HepG2 (cell line): ENCODE results near the gene SPANXN4. TPM values are rescaled to one million over a fixed set of nuclear protein-coding genes. Genes with fewer than 3 reads are reported as not detected.

Source experiments
- ATAC-seq: fragments of 200-7000 bp; cut with Tn5 transposase; 3 replicates; pipeline ENCODE4 v1.9.1; 2020; ENCODE audit warnings: mild to moderate bottlenecking, moderate library complexity
- BruUV-seq: library from RNA; stranded (reverse); fragments of 400-500 nt; replicated peaks from 2 replicates; lab custom pipeline; 2021; lab: Mats Ljungman, UMichigan
- CTCF ChIA-PET: fragments of 300-600 bp; formaldehyde crosslinking; extraction: SDS; loops from one replicate; lab custom pipeline; 2021; ENCODE audit warnings: low total read pairs, inconsistent platforms, low intra/inter-chr PET ratio; lab: Yijun Ruan, JAX
- POLR2A ChIA-PET: fragments of 350-600 bp; sonication (Branson Sonifier 250); formaldehyde crosslinking; loops from one replicate; lab custom pipeline; 2020; ENCODE audit warnings: antibody characterized with exemption, inconsistent platforms; lab: Yijun Ruan, JAX
- DNase-seq: peaks from one replicate; pipeline ENCODE4 v3.0.0-alpha.2; 2015; ENCODE audit warnings: low spot score
- FAIRE-seq: peaks from 3 replicates; lab custom pipeline; 2011; peaks lifted over from hg19 to GRCh38; lab: Jason Lieb, UNC
- H2AFZ ChIP-seq: one replicate; pipeline ENCODE4 v1.6.1; 2011; ENCODE audit warnings: low read length, inconsistent platforms
- H3K27ac ChIP-seq: fragments of 300-600 bp; 3 replicates; pipeline ENCODE4 v1.8.0; 2011; ENCODE audit warnings: mixed run types, mild to moderate bottlenecking, mixed read lengths, low read length, inconsistent platforms; ENCODE audit not compliant: insufficient read depth; ENCODE audit errors: extremely low read length
- H3K27me3 ChIP-seq, 2 experiments: fragments of 200-600 bp in 1 of 2; 2 replicates in 1 of 2; 3 replicates in 1 of 2; pipeline versions ENCODE4 v1.6.0 to v1.8.0; 2011; ENCODE audit warnings: low read length in 2 of 2, mild to moderate bottlenecking in 2 of 2, moderate library complexity in 2 of 2, inconsistent platforms in 1 of 2; ENCODE audit not compliant: insufficient read depth in 2 of 2, control insufficient read depth in 1 of 2
- H3K36me3 ChIP-seq, 2 experiments: fragments of 200-600 bp in 1 of 2; replicated peaks in 1 of 2; 2 replicates in 1 of 2; 3 replicates in 1 of 2; pipeline versions ENCODE4 v1.5.1 to v1.8.0; 2011; ENCODE audit warnings: low read length in 2 of 2, inconsistent platforms in 1 of 2; ENCODE audit not compliant: insufficient read depth in 2 of 2, control insufficient read depth in 1 of 2
- H3K4me1 ChIP-seq: 2 replicates; pipeline ENCODE4 v1.5.1; 2012; ENCODE audit warnings: low read length, inconsistent platforms; ENCODE audit not compliant: insufficient read depth
- H3K4me2 ChIP-seq: 2 replicates; pipeline ENCODE4 v1.6.0; 2011; ENCODE audit warnings: low read depth, low read length, inconsistent platforms
- H3K4me3 ChIP-seq, 3 experiments: fragments of 200-600 bp in 1 of 3; sonication (generic), shearing (Covaris generic) in 1 of 3; replicated peaks in 1 of 3; 2 replicates each; pipeline ENCODE4 v1.5.1; 2011 to 2016; ENCODE audit warnings: low read length in 3 of 3, inconsistent platforms in 2 of 3, low read depth in 2 of 3, mild to moderate bottlenecking in 2 of 3, control low read depth in 1 of 3, mixed read lengths in 1 of 3; ENCODE audit not compliant: insufficient read depth in 1 of 3
- H3K79me2 ChIP-seq: one replicate; pipeline ENCODE4 v1.6.1; 2011; ENCODE audit warnings: low read length, inconsistent platforms; ENCODE audit not compliant: insufficient read depth
- H3K9ac ChIP-seq: 2 replicates; pipeline ENCODE4 v1.6.0; 2011; ENCODE audit warnings: mild to moderate bottlenecking, low read depth, low read length, inconsistent platforms; ENCODE audit not compliant: insufficient read depth
- H3K9me3 ChIP-seq: 2 replicates; pipeline ENCODE4 v1.5.1; 2012; ENCODE audit warnings: mild to moderate bottlenecking, low read length
- H4K20me1 ChIP-seq: 2 replicates; pipeline ENCODE4 v1.6.0; 2011; ENCODE audit warnings: inconsistent platforms, mild to moderate bottlenecking, low read length, moderate library complexity; ENCODE audit not compliant: insufficient read depth
- E2F1 ChIP-seq: sonication (generic); formaldehyde crosslinking; IDR thresholded peaks from 2 replicates; pipeline ENCODE4 v1.5.0; 2020; ENCODE audit warnings: missing genetic modification reagents
- HMGXB3 ChIP-seq: sonication (generic); formaldehyde crosslinking; IDR thresholded peaks from 2 replicates; pipeline ENCODE4 v1.4.0; 2020; ENCODE audit warnings: missing genetic modification reagents, borderline replicate concordance
- HNRNPUL1 ChIP-seq: fragments of 200-400 bp; formaldehyde crosslinking; IDR thresholded peaks from 2 replicates; pipeline ENCODE4 v1.6.1; 2017; ENCODE audit warnings: low read depth, mild to moderate bottlenecking, low read length, moderate library complexity
- LCORL ChIP-seq, 2 experiments: fragments of 450-650 bp in 1 of 2; sonication (generic) in 1 of 2; formaldehyde crosslinking in 1 of 2; IDR thresholded peaks; 2 replicates each; pipeline versions ENCODE4 v1.5.0 to v1.6.1; 2017 to 2020; ENCODE audit warnings: antibody characterized with exemption in 1 of 2, missing genetic modification reagents in 1 of 2
- NFATC3 ChIP-seq: sonication (generic); formaldehyde crosslinking; IDR thresholded peaks from 2 replicates; pipeline ENCODE4 v1.5.1; 2020; ENCODE audit warnings: mild to moderate bottlenecking, missing genetic modification reagents
- PREB ChIP-seq: sonication (generic); formaldehyde crosslinking; IDR thresholded peaks from 2 replicates; pipeline ENCODE4 v1.4.0; 2020; ENCODE audit warnings: missing genetic modification reagents
- RNF2 ChIP-seq: fragments of 450-650 bp; conservative IDR thresholded peaks from 2 replicates; pipeline ENCODE4 v1.6.1; 2016; ENCODE audit warnings: low read depth
- TEF ChIP-seq: sonication (generic); formaldehyde crosslinking; IDR thresholded peaks from 2 replicates; pipeline ENCODE4 v1.5.0; 2020; ENCODE audit warnings: missing genetic modification reagents
- ZNF180 ChIP-seq: sonication (generic); formaldehyde crosslinking; IDR thresholded peaks from 2 replicates; pipeline ENCODE4 v1.4.0; 2020; ENCODE audit warnings: low read depth, missing genetic modification reagents, borderline replicate concordance
- ZNF510 ChIP-seq: sonication (generic); formaldehyde crosslinking; IDR thresholded peaks from 2 replicates; pipeline ENCODE4 v1.4.0; 2020; ENCODE audit warnings: low read depth, mild to moderate bottlenecking, missing genetic modification reagents
- WGBS: methylation state at CpG from one replicate; pipeline ENCODE4 v1.1.6; 2017; ENCODE audit warnings: low lambda C conversion rate; 5-methylcytosine and 5-hydroxymethylcytosine counted together
- in situ Hi-C: cut with HindIII; loops from 2 replicates; pipeline ENCODE4 v1.10.0; 2017; ENCODE audit warnings: low pct_unique_long_range_greater_than_20kb; ENCODE audit not compliant: extremely low pct_ligation_motif_present
- intact Hi-C: fragments of 100-400 bp; cut with micrococcal nuclease; formaldehyde crosslinking; loops from one replicate; pipeline ENCODE4 v1.10.0; 2022; ENCODE audit not compliant: unreplicated experiment
- polyA plus RNA-seq, 8 experiments: library from polyadenylated mRNA; depleted of rRNA in 3 of 8; stranded (reverse) in 7 of 8; unstranded in 1 of 8; fragments of >200 nt; fragmentation: Illumina TruSeq in 4 of 8; extraction: Trizol in 4 of 8; gene quantifications; 2 replicates each; pipeline versions ENCODE4 v1.2.1 to v1.2.3, GENCODE V29; 2011 to 2016; ENCODE audit warnings: low read depth in 4 of 8, missing spikeins in 1 of 8, mixed read lengths in 1 of 8; ENCODE audit not compliant: insufficient read depth in 1 of 8
- total RNA-seq, 5 experiments: library from RNA; depleted of rRNA; stranded (reverse); fragments of >200 nt; fragmentation: Illumina TruSeq; extraction: Trizol; gene quantifications; 2 replicates each; pipeline ENCODE4 v1.2.3, GENCODE V29; 2016; ENCODE audit warnings: low read depth in 1 of 5
- TF ChIP-seq, protein P1 (sequence below): sonication (generic); formaldehyde crosslinking; IDR thresholded peaks from 2 replicates; pipeline ENCODE4 v1.4.0; 2020; ENCODE audit warnings: missing genetic modification reagents

Gene SPANXN4
- total and polyA plus RNA-seq, 2 of the 13 experiments (the other 11 are each of a cell fraction or from before 2014, with no cell fraction given), result not detected

DNA sequence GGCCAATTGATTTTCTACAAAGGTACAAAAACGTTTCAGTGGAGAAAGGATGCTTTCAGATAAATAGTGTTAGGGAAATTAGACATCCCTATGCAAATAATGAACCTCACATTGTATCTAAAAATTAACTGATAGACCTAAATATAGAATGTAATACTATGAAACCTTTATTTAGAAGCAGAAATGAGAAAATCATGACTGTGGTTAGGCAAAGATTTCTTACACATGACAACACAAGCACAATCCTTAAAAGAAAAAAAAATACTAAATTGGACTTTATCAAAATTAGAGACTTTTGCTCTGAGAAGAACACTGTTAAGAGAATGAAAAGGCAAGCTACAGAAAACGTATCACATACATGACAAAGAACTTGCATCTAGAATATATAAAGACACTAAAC is 43.0 kb upstream of the SPANXN4 start:
- H3K4me3 ChIP-seq, result no peak overlapping the region
- intact Hi-C loops, result no loop called here
- no TSS peak for BruUV-seq
- FAIRE-seq, result no peak
- TF ChIP-seq HNRNPUL1 (no peak), HMGXB3 (CRISPR knock-in tag) (no peak), ZNF510 (CRISPR knock-in tag) (no peak), ZNF180 (no peak), TEF (no peak), LCORL (IDR thresholded peaks at IDR 0.05) (no peak), LCORL (CRISPR knock-in tag; IDR thresholded peaks at IDR 0.05) (no peak), PREB (CRISPR knock-in tag) (no peak), RNF2 (no peak), NFATC3 (no peak), E2F1 (no peak)
- TF ChIP-seq, protein P1, sequence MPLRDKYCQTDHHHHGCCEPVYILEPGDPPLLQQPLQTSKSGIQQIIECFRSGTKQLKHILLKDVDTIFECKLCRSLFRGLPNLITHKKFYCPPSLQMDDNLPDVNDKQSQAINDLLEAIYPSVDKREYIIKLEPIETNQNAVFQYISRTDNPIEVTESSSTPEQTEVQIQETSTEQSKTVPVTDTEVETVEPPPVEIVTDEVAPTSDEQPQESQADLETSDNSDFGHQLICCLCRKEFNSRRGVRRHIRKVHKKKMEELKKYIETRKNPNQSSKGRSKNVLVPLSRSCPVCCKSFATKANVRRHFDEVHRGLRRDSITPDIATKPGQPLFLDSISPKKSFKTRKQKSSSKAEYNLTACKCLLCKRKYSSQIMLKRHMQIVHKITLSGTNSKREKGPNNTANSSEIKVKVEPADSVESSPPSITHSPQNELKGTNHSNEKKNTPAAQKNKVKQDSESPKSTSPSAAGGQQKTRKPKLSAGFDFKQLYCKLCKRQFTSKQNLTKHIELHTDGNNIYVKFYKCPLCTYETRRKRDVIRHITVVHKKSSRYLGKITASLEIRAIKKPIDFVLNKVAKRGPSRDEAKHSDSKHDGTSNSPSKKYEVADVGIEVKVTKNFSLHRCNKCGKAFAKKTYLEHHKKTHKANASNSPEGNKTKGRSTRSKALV, result no peak
- TF ChIP-seq, all 625 proteins: peak for 0
- ChIA-PET POLR2A (no interaction called here), CTCF (no interaction called here)
- DNase-seq (no peak), ATAC-seq (no peak)
- no peaks in the 10 kb centered on the region for H3K4me1 ChIP-seq
- H4K20me1 ChIP-seq, result no peaks in the 10 kb centered on the region
- no peak overlapping the region for H3K4me2 ChIP-seq
- no peaks in the 10 kb centered on the region for H3K79me2 ChIP-seq
- no peak overlapping the region for H2AFZ ChIP-seq
- H3K9me3 ChIP-seq, result peaks cover 32% of the 10 kb centered on the region
- no peak overlapping the region for H3K27ac ChIP-seq
- in situ Hi-C loops, result no loop called here
- H3K36me3 ChIP-seq, result no peaks in the 10 kb centered on the region
- H3K27me3 ChIP-seq, result no peaks in the 10 kb centered on the region
- WGBS, result 5% methylated on average over 2 of the region's 2 CpGs
- H3K9ac ChIP-seq, result no peak overlapping the region
